ENCODE data around the gene MPRIP. TPM values are rescaled to one million over a fixed set of nuclear protein-coding genes. Genes with fewer than 3 reads are reported as not detected.

MPRIP gene
- total RNA-seq, 1 experiment from 2014 or later: 132 TPM

DNA sequence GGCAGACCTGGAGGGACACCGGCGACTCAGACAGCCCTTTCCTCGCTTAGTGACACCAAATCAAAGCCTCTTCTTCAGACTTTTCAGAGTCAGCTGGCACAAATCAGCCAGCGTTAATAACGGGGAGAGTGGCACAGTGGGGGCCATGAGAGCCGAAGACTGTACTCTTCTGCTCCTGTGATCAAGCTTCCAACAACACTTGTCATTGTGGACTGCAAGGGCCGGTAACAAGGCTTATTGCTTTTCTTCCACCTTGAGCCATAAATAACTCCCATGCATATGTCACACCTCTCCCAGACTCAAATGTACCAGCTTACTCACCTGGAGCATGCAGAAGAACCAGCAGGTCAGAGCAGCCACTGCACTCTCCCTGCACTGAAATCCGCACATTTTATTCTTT is 181.9 kb downstream of the MPRIP start:
- Histone ChIP-seq H2AFZ (ENCODE audit: low read length) (no peak overlapping the region), H3K56ac (ENCODE audit: insufficient read length, low read depth, low read length) (no peak overlapping the region), H3K79me2 (ENCODE audit: insufficient read depth, low read length) (no peaks in the 10 kb centered on the region), H2BK20ac (ENCODE audit: low read depth, low read length, poor library complexity, severe bottlenecking) (no peak overlapping the region), H2AK5ac (ENCODE audit: insufficient read length, low read length) (no peak overlapping the region), H4K91ac (ENCODE audit: insufficient read length, low read depth, low read length) (no peak overlapping the region), H3K4me1 (ENCODE audit: insufficient read depth, low read length) (no peaks in the 10 kb centered on the region), H3K9ac (ENCODE audit: extremely low read depth, insufficient read length, low read length) (no peak overlapping the region), H3K27ac (ENCODE audit: insufficient read length, low read depth, low read length) (no peak overlapping the region), H3K27me3 (ENCODE audit: insufficient read depth, low read length) (no peaks in the 10 kb centered on the region), H3K23ac (ENCODE audit: insufficient read length, low read depth, low read length) (no peak overlapping the region), H2BK12ac (ENCODE audit: insufficient read length, low read depth, low read length) (no peak overlapping the region), H3K79me1 (ENCODE audit: insufficient read depth, low read depth, low read length, poor library complexity, severe bottlenecking) (no peaks in the 10 kb centered on the region), H3K4me2 (ENCODE audit: insufficient read depth, insufficient read length, low read length) (no peak overlapping the region), H3K23me2 (ENCODE audit: insufficient read length, low read depth, low read length, poor library complexity, severe bottlenecking) (no peaks in the 10 kb centered on the region), H3K9me3 (ENCODE audit: control insufficient read depth, low read depth, low read length) (no peaks in the 10 kb centered on the region), H3K14ac (ENCODE audit: insufficient read depth, low read length) (no peak overlapping the region), H2BK120ac (ENCODE audit: low read depth, low read length, poor library complexity, severe bottlenecking) (no peak overlapping the region), H4K8ac (replicated peaks; ENCODE audit: insufficient read length, low read depth, low read length) (no peak overlapping the region), H2BK5ac (ENCODE audit: insufficient read length, low read length) (no peak overlapping the region), H3K4ac (ENCODE audit: low read depth, low read length) (no peak overlapping the region), H4K20me1 (ENCODE audit: control insufficient read depth, insufficient read depth, insufficient read length) (no peaks in the 10 kb centered on the region), H4K5ac (ENCODE audit: insufficient read length, low read depth, low read length) (no peak overlapping the region), H2BK15ac (ENCODE audit: low read depth, low read length) (no peak overlapping the region), H3T11ph (ENCODE audit: low read length) (no peak overlapping the region), H3K18ac (ENCODE audit: insufficient read length, low read depth, low read length) (no peak overlapping the region)
- no peaks in the 10 kb centered on the region for H3K9me3 Mint-ChIP-seq
- no peaks in the 10 kb centered on the region for H3K27me3 Mint-ChIP-seq (ENCODE audit: low read depth)
- WGBS (ENCODE audit: extremely low coverage, insufficient read length, low lambda C conversion rate): no CpG with 5 or more reads among the region's 8 CpGs
- peaks cover 42 to 92% (median 81%) of the 10 kb centered on the region in 3 experiments for H3K36me3 Mint-ChIP-seq (ENCODE audit: insufficient read depth in 1 of 3, low read depth in 3 of 3)
- no peak overlapping the region for H3K4me3 Mint-ChIP-seq
- H3K27ac Mint-ChIP-seq: no peak overlapping the region; a peak in 1 of 7 replicates
- no peak for DNase-seq
- TF ChIP-seq, protein P1, sequence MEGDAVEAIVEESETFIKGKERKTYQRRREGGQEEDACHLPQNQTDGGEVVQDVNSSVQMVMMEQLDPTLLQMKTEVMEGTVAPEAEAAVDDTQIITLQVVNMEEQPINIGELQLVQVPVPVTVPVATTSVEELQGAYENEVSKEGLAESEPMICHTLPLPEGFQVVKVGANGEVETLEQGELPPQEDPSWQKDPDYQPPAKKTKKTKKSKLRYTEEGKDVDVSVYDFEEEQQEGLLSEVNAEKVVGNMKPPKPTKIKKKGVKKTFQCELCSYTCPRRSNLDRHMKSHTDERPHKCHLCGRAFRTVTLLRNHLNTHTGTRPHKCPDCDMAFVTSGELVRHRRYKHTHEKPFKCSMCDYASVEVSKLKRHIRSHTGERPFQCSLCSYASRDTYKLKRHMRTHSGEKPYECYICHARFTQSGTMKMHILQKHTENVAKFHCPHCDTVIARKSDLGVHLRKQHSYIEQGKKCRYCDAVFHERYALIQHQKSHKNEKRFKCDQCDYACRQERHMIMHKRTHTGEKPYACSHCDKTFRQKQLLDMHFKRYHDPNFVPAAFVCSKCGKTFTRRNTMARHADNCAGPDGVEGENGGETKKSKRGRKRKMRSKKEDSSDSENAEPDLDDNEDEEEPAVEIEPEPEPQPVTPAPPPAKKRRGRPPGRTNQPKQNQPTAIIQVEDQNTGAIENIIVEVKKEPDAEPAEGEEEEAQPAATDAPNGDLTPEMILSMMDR (conservative IDR thresholded peaks at IDR 0.05): no peak
- H3K4me1 Mint-ChIP-seq: peaks cover 0 to 6% of the 10 kb centered on the region in 2 experiments; a peak in 2 of 4 replicates

All from H9 (cell line).